HG03139 (cell line): ENCODE results near the gene IFI16.
"Not testable (repeated sequence)": the region's sequence is repeated elsewhere in the genome, so short reads cannot be mapped to it uniquely, and the experiment has no call there.

Source experiments
- ATAC-seq: cut with Tn5 transposase; IDR thresholded peaks from one replicate; pipeline ENCODE4 v1.9.1; 2021; ENCODE audit not compliant: unreplicated experiment

Gene IFI16

GRCh38 chr1:159091180-159091560, 81.5 kb downstream of the IFI16 start:
- ATAC-seq = no peak

GRCh38 chr1:159091607-159092031, 81.9 kb downstream of the IFI16 start:
- ATAC-seq = no peak

- ATAC-seq = no peak
Measured at GRCh38 chr1:159092036-159092760, 82.5 kb downstream of the IFI16 start.

GRCh38 chr1:159098596-159098995, 88.9 kb downstream of the IFI16 start:
- no peak for ATAC-seq

GRCh38 chr1:159100589-159100988, 90.9 kb downstream of the IFI16 start:
- ATAC-seq = no peak

GRCh38 chr1:159103021-159103420, 93.3 kb downstream of the IFI16 start:
- ATAC-seq = not testable (repeated sequence)
